Measurements from ENCODE around the gene FABP7.

Gene FABP7

DNA sequence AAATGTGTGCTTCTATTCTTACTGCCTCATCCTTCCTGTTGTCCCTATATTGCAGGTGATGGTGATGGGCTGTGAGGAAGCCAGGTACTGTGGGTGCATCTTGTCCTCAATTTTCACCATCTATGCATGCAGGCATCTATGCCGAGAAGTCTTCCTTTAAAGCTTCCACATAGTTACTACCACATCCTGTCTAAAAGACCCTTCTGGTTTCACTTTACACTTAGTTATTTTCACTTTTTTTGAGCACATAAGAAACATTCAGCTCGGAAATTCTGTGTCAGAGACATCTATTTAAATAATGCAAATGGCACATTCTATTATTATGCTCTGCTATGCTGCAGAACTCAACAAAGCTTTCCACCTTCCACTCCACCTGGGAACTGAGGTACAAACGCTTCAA, 28.2 kb upstream of the FABP7 start:
- ChIA-PET CTCF (no interaction called here), POLR2A (interaction anchor here (2.8 kb wide), 1 partner anchor 38 kb away, joined by 8 read pairs; the partner anchor contains the start of gene SMPDL3A)

DNA sequence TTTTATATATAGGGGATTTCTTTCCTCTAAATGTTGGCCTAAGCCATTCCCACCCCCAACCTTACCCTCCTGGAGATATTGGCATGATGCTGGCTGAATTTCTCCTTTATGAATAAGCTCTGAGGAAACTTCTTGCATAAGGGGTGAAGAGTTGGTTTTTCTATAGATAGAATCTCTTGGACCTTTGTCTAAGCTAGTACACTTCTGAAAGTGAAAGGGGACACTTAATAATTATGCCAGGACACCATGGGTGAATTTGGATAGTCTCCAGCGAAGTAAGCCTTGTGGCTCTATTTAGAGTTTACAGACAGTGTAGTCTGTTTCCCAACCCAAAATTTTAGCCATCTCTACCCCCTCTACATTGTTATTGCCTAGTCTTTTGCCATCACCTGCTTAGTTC, 27.1 kb upstream of the FABP7 start:
- TF ChIP-seq ARNT (IDR thresholded peaks at IDR 0.05) (no peak), ELF4 (IDR thresholded peaks at IDR 0.05) (no peak), L3MBTL2 (conservative IDR thresholded peaks at IDR 0.05) (no peak), SP1 (IDR thresholded peaks at IDR 0.05) (no peak), BHLHE40 (IDR thresholded peaks at IDR 0.05; ENCODE audit: borderline replicate concordance) (no peak), CTBP1 (IDR thresholded peaks at IDR 0.05; ENCODE audit: borderline replicate concordance) (no peak), TARDBP (IDR thresholded peaks at IDR 0.05) (no peak), SUZ12 (IDR thresholded peaks at IDR 0.05) (no peak), FOXM1 (IDR thresholded peaks at IDR 0.05; ENCODE audit: borderline replicate concordance) (no peak), HDGF (IDR thresholded peaks at IDR 0.05; ENCODE audit: borderline replicate concordance) (no peak), ZNF384 (IDR thresholded peaks at IDR 0.05) (no peak), NFRKB (IDR thresholded peaks at IDR 0.05) (no peak), FOXA1 (IDR thresholded peaks at IDR 0.05) (no peak), FOXK2 (IDR thresholded peaks at IDR 0.05) (no peak)
- no peak for DNase-seq (ENCODE audit: extremely low spot score)
- CTCF ChIA-PET: no interaction called here
- POLR2A ChIA-PET: interaction anchor here (2.8 kb wide), 1 partner anchor 37 kb away, joined by 8 read pairs; the partner anchor contains the start of gene SMPDL3A

More for the DNA sequence above, 28.2 kb upstream of the FABP7 start:
- TF ChIP-seq FOXA1 (IDR thresholded peaks at IDR 0.05) (no peak), TARDBP (IDR thresholded peaks at IDR 0.05) (no peak), CTBP1 (IDR thresholded peaks at IDR 0.05; ENCODE audit: borderline replicate concordance) (no peak), SP1 (IDR thresholded peaks at IDR 0.05) (no peak), L3MBTL2 (conservative IDR thresholded peaks at IDR 0.05) (no peak), LEF1 (IDR thresholded peaks at IDR 0.05; ENCODE audit: borderline replicate concordance) (no peak), SUZ12 (IDR thresholded peaks at IDR 0.05) (no peak), FOXM1 (IDR thresholded peaks at IDR 0.05; ENCODE audit: borderline replicate concordance) (no peak), NFRKB (IDR thresholded peaks at IDR 0.05) (no peak), ZNF384 (IDR thresholded peaks at IDR 0.05) (no peak), HDGF (IDR thresholded peaks at IDR 0.05; ENCODE audit: borderline replicate concordance) (no peak), FOXK2 (IDR thresholded peaks at IDR 0.05) (no peak), ELF4 (IDR thresholded peaks at IDR 0.05) (no peak), BHLHE40 (IDR thresholded peaks at IDR 0.05; ENCODE audit: borderline replicate concordance) (no peak)
- TF ChIP-seq, protein P1, sequence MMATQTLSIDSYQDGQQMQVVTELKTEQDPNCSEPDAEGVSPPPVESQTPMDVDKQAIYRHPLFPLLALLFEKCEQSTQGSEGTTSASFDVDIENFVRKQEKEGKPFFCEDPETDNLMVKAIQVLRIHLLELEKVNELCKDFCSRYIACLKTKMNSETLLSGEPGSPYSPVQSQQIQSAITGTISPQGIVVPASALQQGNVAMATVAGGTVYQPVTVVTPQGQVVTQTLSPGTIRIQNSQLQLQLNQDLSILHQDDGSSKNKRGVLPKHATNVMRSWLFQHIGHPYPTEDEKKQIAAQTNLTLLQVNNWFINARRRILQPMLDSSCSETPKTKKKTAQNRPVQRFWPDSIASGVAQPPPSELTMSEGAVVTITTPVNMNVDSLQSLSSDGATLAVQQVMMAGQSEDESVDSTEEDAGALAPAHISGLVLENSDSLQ (IDR thresholded peaks at IDR 0.05): no peak
- DNase-seq (ENCODE audit: extremely low spot score): no peak

DNA sequence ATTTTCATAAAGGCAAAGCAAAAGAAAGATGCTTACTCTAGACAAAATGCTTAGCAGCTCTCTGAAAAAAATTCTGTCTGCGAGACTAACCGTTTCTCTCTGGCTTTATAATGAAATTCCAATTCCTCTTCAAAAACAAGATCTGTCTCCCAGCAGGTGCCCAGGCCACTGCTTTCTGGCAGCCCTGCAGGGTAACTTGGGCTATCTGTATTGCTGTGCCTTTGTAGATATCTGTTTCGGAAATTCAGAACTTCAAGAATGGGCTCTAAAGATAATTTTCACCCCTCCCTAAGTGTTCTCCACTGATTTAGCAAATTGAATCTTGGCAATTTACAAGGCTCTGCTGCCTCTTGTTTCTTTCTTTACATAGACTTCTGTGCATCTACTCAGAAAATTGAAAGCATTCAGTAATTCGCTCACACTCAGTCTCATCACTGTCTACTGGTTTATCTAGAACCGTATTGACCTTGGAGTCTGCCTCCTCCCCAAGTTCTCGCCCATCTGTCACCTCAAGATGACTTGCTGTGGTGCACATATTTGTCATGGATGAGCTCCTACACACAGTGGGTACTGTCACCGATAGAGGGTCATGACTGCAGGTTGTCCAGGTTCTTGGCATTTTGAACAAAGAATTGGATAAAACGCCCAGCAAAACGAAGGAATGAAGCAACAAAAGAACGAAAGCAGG, 26.4 kb upstream of the FABP7 start:
- no peak for DNase-seq (ENCODE audit: extremely low spot score)
- CTCF ChIA-PET: no interaction called here
- TF ChIP-seq SUZ12 (IDR thresholded peaks at IDR 0.05) (no peak), NFRKB (IDR thresholded peaks at IDR 0.05) (no peak), L3MBTL2 (conservative IDR thresholded peaks at IDR 0.05) (no peak), ARNT (IDR thresholded peaks at IDR 0.05) (no peak), HDGF (IDR thresholded peaks at IDR 0.05; ENCODE audit: borderline replicate concordance) (no peak)
- POLR2A ChIA-PET: interaction anchor here (2.8 kb wide), 1 partner anchor 36 kb away, joined by 8 read pairs; the partner anchor contains the start of gene SMPDL3A

DNA sequence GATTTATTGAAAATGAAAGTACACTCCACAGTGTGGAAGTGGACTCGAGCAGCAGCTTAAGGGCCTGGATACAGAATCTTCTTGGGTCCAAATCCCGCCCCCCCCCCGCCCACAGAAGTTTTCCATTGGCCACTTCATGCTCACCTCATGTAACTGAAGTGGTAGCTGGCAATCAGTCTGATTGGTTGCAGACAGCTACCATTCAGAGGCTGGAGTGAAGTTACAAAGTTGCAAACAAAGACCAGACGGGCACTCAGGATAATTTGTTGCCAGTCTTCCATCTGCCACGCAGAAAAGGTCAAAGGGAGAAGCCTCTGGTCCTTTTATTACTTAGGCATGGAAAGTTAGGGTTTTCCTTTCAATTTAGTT, 25.8 kb upstream of the FABP7 start:
- POLR2A ChIA-PET: interaction anchor here (2.8 kb wide), 1 partner anchor 36 kb away, joined by 8 read pairs; the partner anchor contains the start of gene SMPDL3A
- CTCF ChIA-PET: no interaction called here
- DNase-seq (ENCODE audit: extremely low spot score): no peak
- TF ChIP-seq LEF1 (IDR thresholded peaks at IDR 0.05; ENCODE audit: borderline replicate concordance) (no peak), FOXK2 (IDR thresholded peaks at IDR 0.05) (no peak), ZNF384 (IDR thresholded peaks at IDR 0.05) (no peak), FOXA1 (IDR thresholded peaks at IDR 0.05) (no peak), SUZ12 (IDR thresholded peaks at IDR 0.05) (no peak), TARDBP (IDR thresholded peaks at IDR 0.05) (no peak), CTBP1 (IDR thresholded peaks at IDR 0.05; ENCODE audit: borderline replicate concordance) (no peak), L3MBTL2 (conservative IDR thresholded peaks at IDR 0.05) (no peak), SP1 (IDR thresholded peaks at IDR 0.05) (no peak), HDGF (IDR thresholded peaks at IDR 0.05; ENCODE audit: borderline replicate concordance) (no peak), ARNT (IDR thresholded peaks at IDR 0.05) (no peak), NFRKB (IDR thresholded peaks at IDR 0.05) (no peak), FOXM1 (IDR thresholded peaks at IDR 0.05; ENCODE audit: borderline replicate concordance) (no peak), ELF4 (IDR thresholded peaks at IDR 0.05) (no peak), BHLHE40 (IDR thresholded peaks at IDR 0.05; ENCODE audit: borderline replicate concordance) (no peak)
- TF ChIP-seq, protein P1 (IDR thresholded peaks at IDR 0.05): no peak

DNA sequence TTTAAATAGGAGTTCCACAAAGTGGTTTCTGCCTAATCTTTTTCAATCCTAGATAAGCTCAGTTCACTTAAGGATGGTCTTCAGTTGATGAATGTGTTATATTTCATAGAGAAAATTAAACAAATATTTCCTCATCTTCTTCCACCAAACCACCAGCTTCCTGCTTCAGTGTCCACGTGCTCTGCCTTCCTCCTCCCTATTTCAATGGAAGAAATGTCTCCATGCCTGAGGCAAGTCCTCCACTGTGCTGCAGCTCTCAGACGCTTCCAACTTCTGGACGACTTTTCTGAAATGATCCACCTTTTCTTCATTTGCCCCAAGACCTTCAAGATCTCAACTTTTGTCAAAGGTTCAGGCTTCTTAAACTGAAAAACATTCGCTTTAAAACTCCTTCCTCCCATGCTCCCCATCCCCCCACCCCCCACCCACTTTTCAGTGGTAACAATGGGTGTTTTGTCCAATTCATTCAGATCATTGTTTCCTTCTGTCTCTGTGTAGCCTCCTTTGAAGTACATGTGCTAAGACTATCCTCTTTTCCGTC, 25.3 kb upstream of the FABP7 start:
- no peak for DNase-seq (ENCODE audit: extremely low spot score)
- POLR2A ChIA-PET: interaction anchor here (2.8 kb wide), 1 partner anchor 35 kb away, joined by 8 read pairs; the partner anchor contains the start of gene SMPDL3A
- TF ChIP-seq LEF1 (IDR thresholded peaks at IDR 0.05; ENCODE audit: borderline replicate concordance) (no peak), NFRKB (IDR thresholded peaks at IDR 0.05) (no peak), ELF4 (IDR thresholded peaks at IDR 0.05) (no peak), FOXM1 (IDR thresholded peaks at IDR 0.05; ENCODE audit: borderline replicate concordance) (no peak), FOXK2 (IDR thresholded peaks at IDR 0.05) (no peak), ZNF384 (IDR thresholded peaks at IDR 0.05) (no peak), BHLHE40 (IDR thresholded peaks at IDR 0.05; ENCODE audit: borderline replicate concordance) (no peak), FOXA1 (IDR thresholded peaks at IDR 0.05) (no peak), ARNT (IDR thresholded peaks at IDR 0.05) (no peak), SP1 (IDR thresholded peaks at IDR 0.05) (no peak), CTBP1 (IDR thresholded peaks at IDR 0.05; ENCODE audit: borderline replicate concordance) (no peak)
- TF ChIP-seq, protein P1 (IDR thresholded peaks at IDR 0.05): no peak
- CTCF ChIA-PET: no interaction called here

Data from HEK293T (cell line).